GM12878 (cell line): ENCODE data around the gene HOXD9. TPM values are rescaled to one million over a fixed set of nuclear protein-coding genes. Genes with fewer than 3 reads are reported as not detected.

Experiments used
- ATAC-seq: fragments of 200-7000 bp; cut with Tn5 transposase; 3 replicates; pipeline ENCODE4 v1.9.1; 2020; ENCODE audit warnings: mild to moderate bottlenecking, moderate library complexity
- BruUV-seq: library from RNA; stranded (reverse); fragments of 400-500 nt; replicated peaks from 2 replicates; lab custom pipeline; 2021; lab: Mats Ljungman, UMichigan
- CTCF ChIA-PET: fragments of 300-600 bp; sonication (Branson Sonifier 250); formaldehyde crosslinking; extraction: SDS; loops from one replicate; lab custom pipeline; 2021; ENCODE audit warnings: inconsistent platforms; lab: Yijun Ruan, JAX
- POLR2A ChIA-PET: fragments of 350-600 bp; formaldehyde crosslinking; extraction: SDS; loops from one replicate; lab custom pipeline; 2021; ENCODE audit warnings: inconsistent platforms; lab: Charles Lee
- RAD21 ChIA-PET: fragments of 300-600 bp; sonication (Branson Sonifier 250); formaldehyde crosslinking; loops from one replicate; lab custom pipeline; 2023; ENCODE audit warnings: antibody characterized with exemption; ENCODE audit not compliant: unreplicated experiment; lab: Charles Lee
- SMC1A ChIA-PET: fragments of 300-600 bp; sonication (Branson Sonifier 250); formaldehyde crosslinking; loops from one replicate; lab custom pipeline; 2023; ENCODE audit not compliant: unreplicated experiment, uncharacterized antibody; lab: Charles Lee
- DNase-seq: peaks from one replicate; pipeline ENCODE4 v3.0.0-alpha.2; 2011; ENCODE audit warnings: low read depth, low spot score
- FAIRE-seq: peaks from 3 replicates; lab custom pipeline; 2011; peaks lifted over from hg19 to GRCh38; lab: Jason Lieb, UNC
- H2AFZ ChIP-seq: 2 replicates; pipeline ENCODE4 v1.6.0; 2011; ENCODE audit warnings: low read depth, low read length, control low read depth; ENCODE audit not compliant: control insufficient read depth
- H3K27ac ChIP-seq: 2 replicates; pipeline ENCODE4 v1.5.1; 2011; ENCODE audit warnings: control low read depth; ENCODE audit not compliant: control insufficient read depth, insufficient read depth
- H3K27me3 ChIP-seq, 2 experiments: replicated peaks in 1 of 2; 2 replicates each; pipeline versions ENCODE4 v1.6.0 to v1.6.1; 2011; ENCODE audit warnings: low read length in 1 of 2; ENCODE audit not compliant: control insufficient read depth in 2 of 2, insufficient read depth in 2 of 2
- H3K36me3 ChIP-seq, 2 experiments: 2 replicates each; pipeline ENCODE4 v1.5.1; 2011; ENCODE audit warnings: low read length in 1 of 2; ENCODE audit not compliant: control insufficient read depth in 2 of 2, insufficient read depth in 2 of 2
- H3K4me1 ChIP-seq: 2 replicates; pipeline ENCODE4 v1.6.1; 2011; ENCODE audit warnings: mild to moderate bottlenecking, low read length, moderate library complexity, mixed read lengths; ENCODE audit not compliant: control insufficient read depth, insufficient read depth
- H3K4me2 ChIP-seq: 2 replicates; pipeline ENCODE4 v1.6.0; 2011; ENCODE audit warnings: control low read depth; ENCODE audit not compliant: control insufficient read depth, insufficient read depth
- H3K4me3 ChIP-seq: fragments of 200-600 bp; sonication (generic); 2 replicates; pipeline ENCODE4 v1.5.1; 2016
- H3K79me2 ChIP-seq: 2 replicates; pipeline ENCODE4 v1.6.0; 2011; ENCODE audit warnings: low read length; ENCODE audit not compliant: control insufficient read depth, insufficient read depth
- H3K9ac ChIP-seq: 2 replicates; pipeline ENCODE4 v1.8.0; 2011; ENCODE audit warnings: low read length, control low read depth, mixed read lengths; ENCODE audit not compliant: control insufficient read depth, insufficient read depth
- H3K9me3 ChIP-seq: replicated peaks from 3 replicates; pipeline ENCODE4 v1.5.1; 2011; ENCODE audit warnings: mild to moderate bottlenecking, low read length; ENCODE audit not compliant: control insufficient read depth, insufficient read depth
- H4K20me1 ChIP-seq: 2 replicates; pipeline ENCODE4 v1.6.0; 2011; ENCODE audit not compliant: control insufficient read depth, insufficient read depth
- BRCA1 ChIP-seq: IDR thresholded peaks from 2 replicates; pipeline ENCODE4 v1.6.1; 2011; ENCODE audit warnings: low read depth, low read length, improper control_type of control experiment
- CBX3 ChIP-seq: fragments of 200-600 bp; sonication (generic); IDR thresholded peaks from 2 replicates; pipeline ENCODE4 v1.6.1; 2016; ENCODE audit warnings: low read depth, borderline replicate concordance
- EZH2 ChIP-seq: IDR thresholded peaks from 2 replicates; pipeline ENCODE4 v1.6.1; 2012; ENCODE audit warnings: low read depth, mild to moderate bottlenecking, control low read depth, inconsistent platforms, low read length, borderline replicate concordance; ENCODE audit not compliant: control insufficient read depth
- FOXM1 ChIP-seq: IDR thresholded peaks from 2 replicates; pipeline ENCODE4 v1.6.1; 2012; ENCODE audit warnings: low read depth, mild to moderate bottlenecking, inconsistent platforms, low read length, moderate library complexity
- LARP7 ChIP-seq: fragments of 450-650 bp; IDR thresholded peaks from 2 replicates; pipeline ENCODE4 v1.6.1; 2017; ENCODE audit warnings: mild to moderate bottlenecking
- MXI1 ChIP-seq: fragments of 150-350 bp; IDR thresholded peaks from 2 replicates; pipeline ENCODE4 v1.6.1; 2011; ENCODE audit warnings: low read depth, mild to moderate bottlenecking, inconsistent platforms, low read length, improper control_type of control experiment
- MYC ChIP-seq: IDR thresholded peaks from 2 replicates; pipeline ENCODE4 v1.6.1; 2011; ENCODE audit warnings: mild to moderate bottlenecking, low read length, moderate library complexity, inconsistent platforms; ENCODE audit not compliant: insufficient read depth, insufficient replicate concordance, insufficient read length, severe bottlenecking
- NFIC ChIP-seq: IDR thresholded peaks from 2 replicates; pipeline ENCODE4 v1.6.1; 2012; ENCODE audit warnings: low read depth, mild to moderate bottlenecking, inconsistent platforms, low read length, moderate library complexity
- NRF1 ChIP-seq: conservative IDR thresholded peaks from 2 replicates; pipeline ENCODE4 v1.6.1; 2011; ENCODE audit warnings: mild to moderate bottlenecking, low read depth, low read length, improper control_type of control experiment
- PAX5 ChIP-seq: IDR thresholded peaks from 2 replicates; pipeline ENCODE4 v1.6.1; 2011; ENCODE audit warnings: low read depth, low read length, borderline replicate concordance
- SPI1 ChIP-seq: IDR thresholded peaks from 2 replicates; pipeline ENCODE4 v1.6.1; 2011; ENCODE audit warnings: low read depth, mild to moderate bottlenecking, low read length, moderate library complexity, borderline replicate concordance; ENCODE audit not compliant: insufficient read depth
- WRNIP1 ChIP-seq: IDR thresholded peaks from 2 replicates; pipeline ENCODE4 v1.6.1; 2011; ENCODE audit warnings: low read depth, low read length, improper control_type of control experiment, borderline replicate concordance
- YBX1 ChIP-seq: fragments of 450-650 bp; IDR thresholded peaks from 2 replicates; pipeline ENCODE4 v1.6.1; 2016; ENCODE audit warnings: antibody characterized with exemption
- ZNF24 ChIP-seq: fragments of 450-650 bp; IDR thresholded peaks from 2 replicates; pipeline ENCODE4 v1.6.1; 2017; ENCODE audit warnings: antibody characterized with exemption, mild to moderate bottlenecking
- WGBS: methylation state at CpG from one replicate; pipeline ENCODE4 v1.1.6; 2016; ENCODE audit warnings: low lambda C conversion rate; ENCODE audit not compliant: insufficient replicate concordance, insufficient coverage; ENCODE audit errors: missing lambda C conversion rate; 5-methylcytosine and 5-hydroxymethylcytosine counted together
- in situ Hi-C: fragments of 300-500 bp; cut with MboI; formaldehyde crosslinking; loops from 9 replicates; pipeline ENCODE4 v1.14.3; 2018; ENCODE audit warnings: mixed read lengths
- intact Hi-C: fragments of 100-400 bp; cut with micrococcal nuclease; formaldehyde crosslinking; loops from one replicate; pipeline ENCODE4 v1.14.2; 2022; ENCODE audit not compliant: unreplicated experiment
- polyA plus RNA-seq, 11 experiments: library from polyadenylated mRNA; depleted of rRNA in 4 of 11; unstranded in 6 of 11; stranded (reverse) in 5 of 11; fragments of >200 nt; fragmentation: Nextera tagmentation in 4 of 11; fragmentation: Illumina TruSeq in 1 of 11; extraction: Ambion mirVana in 4 of 11; extraction: Trizol in 1 of 11; gene quantifications; 1 replicate in 1 of 11; 2 replicates in 10 of 11; pipeline versions ENCODE4 v1.2.1 to v1.2.3, GENCODE V29; 2011 to 2016; ENCODE audit warnings: inconsistent platforms in 2 of 11, missing spikeins in 2 of 11, low read depth in 1 of 11
- total RNA-seq, 4 experiments: library from RNA; depleted of rRNA in 3 of 4; stranded (reverse); fragments of >200 nt in 3 of 4; fragmentation: Illumina TruSeq in 1 of 4; extraction: Trizol in 1 of 4; gene quantifications; 2 replicates each; pipeline versions ENCODE4 v1.2.1 to v1.2.3, GENCODE V29; 2013 to 2021
- TF ChIP-seq, protein P1 (sequence below): fragments of 450-650 bp; IDR thresholded peaks from 2 replicates; pipeline ENCODE4 v1.6.1; 2014; ENCODE audit warnings: mild to moderate bottlenecking

Gene HOXD9
- total and polyA plus RNA-seq, 10 of the 15 experiments (the other 5 are each of a cell fraction or from before 2014, with no cell fraction given) = not detected

DNA sequence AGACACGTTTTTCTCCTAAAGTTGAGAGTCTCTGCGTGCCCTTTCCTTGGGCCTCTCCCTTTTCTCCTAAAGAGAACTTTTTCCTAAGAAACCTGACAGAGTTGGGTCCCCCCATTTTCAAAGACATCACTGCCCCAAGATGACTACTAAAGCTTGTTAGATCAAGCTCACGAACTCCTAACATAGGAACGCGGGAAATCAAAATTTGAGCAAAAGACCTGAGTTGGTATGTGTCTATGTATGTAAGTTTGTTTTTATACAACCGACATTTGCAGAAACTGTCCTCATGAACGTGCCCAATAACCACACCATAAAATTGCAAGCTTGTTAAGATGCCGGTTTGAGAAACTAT is 28.6 kb upstream of the HOXD9 start:
- in situ Hi-C loops (no loop called here), intact Hi-C loops (no loop called here)
- CTCF ChIA-PET = interaction anchor here (1.3 kb wide), 1 partner anchor 404 kb away, joined by 5 read pairs; no protein-coding TSS in a partner anchor

DNA sequence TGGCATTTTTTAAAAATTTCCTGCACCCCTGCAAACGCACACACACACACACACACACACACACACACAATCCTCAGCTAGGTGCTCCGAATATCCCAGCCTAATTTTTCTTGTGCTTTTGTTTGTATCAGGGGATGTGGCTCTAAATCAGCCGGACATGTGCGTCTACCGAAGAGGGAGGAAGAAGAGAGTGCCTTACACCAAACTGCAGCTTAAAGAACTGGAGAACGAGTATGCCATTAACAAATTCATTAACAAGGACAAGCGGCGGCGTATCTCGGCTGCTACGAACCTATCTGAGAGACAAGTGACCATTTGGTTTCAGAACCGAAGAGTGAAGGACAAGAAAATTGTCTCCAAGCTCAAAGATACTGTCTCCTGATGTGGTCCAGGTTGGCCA is 28.2 kb upstream of the HOXD9 start:
- SMC1A ChIA-PET = interaction anchor here (4.7 kb wide), 1 partner anchor 405 kb away, joined by 56 read pairs; no protein-coding TSS in a partner anchor
- H2AFZ ChIP-seq = no peak overlapping the region

More for the DNA sequence above, 28.6 kb upstream of the HOXD9 start:
- Histone ChIP-seq H3K4me2 (no peak overlapping the region), H3K4me1 (peaks cover 3% of the 10 kb centered on the region; the same call in 1 of the 2 replicates), H3K4me3 (no peak overlapping the region), H3K79me2 (no peaks in the 10 kb centered on the region), H2AFZ (no peak overlapping the region), H3K9ac (no peak overlapping the region), H4K20me1 (no peaks in the 10 kb centered on the region), H3K27ac (no peak overlapping the region), H3K27me3 (peaks cover 13 to 37% of the 10 kb centered on the region in 2 experiments), H3K36me3 (no peaks in the 10 kb centered on the region), H3K9me3 (no peaks in the 10 kb centered on the region)
- no peak for ATAC-seq
- FAIRE-seq = no peak
- DNase-seq = no peak
- RAD21 ChIA-PET = no interaction called here
- SMC1A ChIA-PET = interaction anchor here (4.7 kb wide), 1 partner anchor 405 kb away, joined by 56 read pairs; no protein-coding TSS in a partner anchor
- TF ChIP-seq NRF1 (no peak), EZH2 (0 out of 2 replicates have a peak, but pooled peaks have one; percentile 20)
- WGBS = 9% methylated on average over 8 of the region's 8 CpGs
- BruUV-seq = no TSS peak
- POLR2A ChIA-PET = no interaction called here

More for the DNA sequence above, 28.2 kb upstream of the HOXD9 start:
- no peak overlapping the region for H3K4me3 ChIP-seq
- no peaks in the 10 kb centered on the region for H3K79me2 ChIP-seq
- peaks cover 3% of the 10 kb centered on the region; the same call in 1 of the 2 replicates for H3K4me1 ChIP-seq
- H3K36me3 ChIP-seq = no peaks in the 10 kb centered on the region
- no peak overlapping the region for H3K4me2 ChIP-seq
- ATAC-seq (no peak), DNase-seq (no peak), FAIRE-seq (no peak)
- no peak overlapping the region for H3K27ac ChIP-seq
- WGBS = 33% methylated on average over 12 of the region's 12 CpGs
- no peaks in the 10 kb centered on the region for H4K20me1 ChIP-seq
- ChIA-PET POLR2A (no interaction called here), CTCF (interaction anchor here (1.3 kb wide), 1 partner anchor 404 kb away, joined by 5 read pairs; no protein-coding TSS in a partner anchor), RAD21 (interaction anchor here (2.8 kb wide), 1 partner anchor 843 kb away, joined by 10 read pairs; no protein-coding TSS in a partner anchor)
- intact Hi-C loops = no loop called here
- H3K27me3 ChIP-seq = peaks cover 15 to 39% of the 10 kb centered on the region in 2 experiments
- TF ChIP-seq BRCA1 (no peak), MYC (no peak), YBX1 (no peak), ZNF24 (no peak), FOXM1 (no peak), PAX5 (no peak), NFIC (no peak), MXI1 (no peak), WRNIP1 (no peak), CBX3 (no peak), LARP7 (no peak), SPI1 (no peak)
- TF ChIP-seq, protein P1, sequence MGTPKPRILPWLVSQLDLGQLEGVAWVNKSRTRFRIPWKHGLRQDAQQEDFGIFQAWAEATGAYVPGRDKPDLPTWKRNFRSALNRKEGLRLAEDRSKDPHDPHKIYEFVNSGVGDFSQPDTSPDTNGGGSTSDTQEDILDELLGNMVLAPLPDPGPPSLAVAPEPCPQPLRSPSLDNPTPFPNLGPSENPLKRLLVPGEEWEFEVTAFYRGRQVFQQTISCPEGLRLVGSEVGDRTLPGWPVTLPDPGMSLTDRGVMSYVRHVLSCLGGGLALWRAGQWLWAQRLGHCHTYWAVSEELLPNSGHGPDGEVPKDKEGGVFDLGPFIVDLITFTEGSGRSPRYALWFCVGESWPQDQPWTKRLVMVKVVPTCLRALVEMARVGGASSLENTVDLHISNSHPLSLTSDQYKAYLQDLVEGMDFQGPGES = no peak
- in situ Hi-C loops = no loop called here
- no peaks in the 10 kb centered on the region for H3K9me3 ChIP-seq
- no TSS peak for BruUV-seq
- no peak overlapping the region for H3K9ac ChIP-seq
